Astrocyte (in vitro differentiated cells and primary cell): ENCODE results near the gene GUSB.

ENCODE experiments used
- EZH2 ChIP-seq: IDR thresholded peaks from 2 replicates; pipeline ENCODE4 v1.6.1; 2012; ENCODE audit warnings: mild to moderate bottlenecking, low read length, inconsistent platforms; ENCODE audit not compliant: insufficient read depth
- TF ChIP-seq, protein P1 (sequence below): IDR thresholded peaks from 2 replicates; pipeline ENCODE4 v1.5.1; 2011; ENCODE audit warnings: low read depth, mild to moderate bottlenecking, inconsistent platforms, low read length, moderate library complexity; ENCODE audit not compliant: insufficient read depth

DNA sequence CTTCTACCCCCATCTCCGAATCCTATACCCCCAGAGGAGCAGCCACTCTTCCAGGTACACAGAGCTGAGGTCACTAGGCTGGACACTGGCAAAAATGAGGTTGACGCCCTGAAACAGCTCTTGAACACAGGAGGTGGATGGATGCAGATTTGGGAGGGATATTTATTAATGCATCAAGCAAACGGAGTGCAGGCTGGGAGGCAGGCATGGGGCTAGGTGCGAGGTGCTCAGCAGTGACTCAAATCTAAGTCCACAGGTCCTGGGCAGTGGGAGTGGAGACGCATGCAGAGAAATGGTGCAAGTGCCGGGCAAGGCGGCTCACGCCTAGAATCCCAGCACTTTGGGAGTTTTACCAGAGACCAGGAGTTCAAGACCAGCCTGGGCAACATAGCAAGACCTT lies 11.0 kb downstream of the GUSB start:
- TF ChIP-seq, protein P1, sequence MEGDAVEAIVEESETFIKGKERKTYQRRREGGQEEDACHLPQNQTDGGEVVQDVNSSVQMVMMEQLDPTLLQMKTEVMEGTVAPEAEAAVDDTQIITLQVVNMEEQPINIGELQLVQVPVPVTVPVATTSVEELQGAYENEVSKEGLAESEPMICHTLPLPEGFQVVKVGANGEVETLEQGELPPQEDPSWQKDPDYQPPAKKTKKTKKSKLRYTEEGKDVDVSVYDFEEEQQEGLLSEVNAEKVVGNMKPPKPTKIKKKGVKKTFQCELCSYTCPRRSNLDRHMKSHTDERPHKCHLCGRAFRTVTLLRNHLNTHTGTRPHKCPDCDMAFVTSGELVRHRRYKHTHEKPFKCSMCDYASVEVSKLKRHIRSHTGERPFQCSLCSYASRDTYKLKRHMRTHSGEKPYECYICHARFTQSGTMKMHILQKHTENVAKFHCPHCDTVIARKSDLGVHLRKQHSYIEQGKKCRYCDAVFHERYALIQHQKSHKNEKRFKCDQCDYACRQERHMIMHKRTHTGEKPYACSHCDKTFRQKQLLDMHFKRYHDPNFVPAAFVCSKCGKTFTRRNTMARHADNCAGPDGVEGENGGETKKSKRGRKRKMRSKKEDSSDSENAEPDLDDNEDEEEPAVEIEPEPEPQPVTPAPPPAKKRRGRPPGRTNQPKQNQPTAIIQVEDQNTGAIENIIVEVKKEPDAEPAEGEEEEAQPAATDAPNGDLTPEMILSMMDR: no peak
- TF ChIP-seq EZH2: no peak
